Prostate gland (tissue), 2 donors: ENCODE results near the gene SEC11A.

Source experiments
- CTCF ChIP-seq, 4 experiments: fragments of 200-600 bp in 2 of 4; fragments of 450-650 bp in 2 of 4; sonication (generic) in 2 of 4; IDR thresholded peaks; 1 replicate in 3 of 4; 2 replicates in 1 of 4; pipeline ENCODE4 v1.5.1; 2016 to 2019; ENCODE audit warnings: antibody characterized with exemption in 4 of 4, mild to moderate bottlenecking in 2 of 4, moderate library complexity in 2 of 4
- POLR2A ChIP-seq: fragments of 450-650 bp; IDR thresholded peaks from one replicate; pipeline ENCODE4 v1.6.1; 2016; ENCODE audit warnings: antibody characterized with exemption, mild to moderate bottlenecking
- POLR2AphosphoS5 ChIP-seq: sonication (generic); formaldehyde crosslinking; IDR thresholded peaks from one replicate; pipeline ENCODE4 v1.6.1; 2017; ENCODE audit warnings: antibody characterized with exemption

DNA sequence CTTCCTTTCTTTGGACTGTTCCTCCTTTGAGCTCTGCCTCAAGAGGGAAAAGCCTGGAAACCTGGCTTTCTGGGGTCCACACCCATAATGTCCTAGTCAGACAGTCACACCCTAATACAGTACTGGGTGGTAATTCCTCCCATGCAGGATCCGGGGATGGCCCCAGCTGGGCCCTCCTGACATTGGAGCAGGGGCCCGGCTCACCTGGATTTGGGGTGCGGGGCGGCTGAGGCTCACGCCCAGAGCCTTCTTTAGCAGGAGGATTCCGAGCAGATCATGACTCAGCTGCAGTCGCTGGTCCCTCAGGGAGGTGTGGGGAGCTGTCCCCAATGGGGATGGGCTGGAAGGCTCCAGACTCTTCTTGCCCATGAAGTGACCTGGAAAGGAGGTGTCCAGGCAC is 59.0 kb downstream of the SEC11A start:
- no peak for TF ChIP-seq CTCF (IDR thresholded peaks at IDR 0.05)
- TF ChIP-seq POLR2A: no peak
- TF ChIP-seq POLR2AphosphoS5: no peak
